Measurements from ENCODE around the gene NR4A3. TPM values are rescaled to one million over a fixed set of nuclear protein-coding genes. Genes with fewer than 3 reads are reported as not detected.
"Not testable (repeated sequence)": the region's sequence is repeated elsewhere in the genome, so short reads cannot be mapped to it uniquely, and the experiment has no call there.

Gene NR4A3
- total RNA-seq = 10 to 100 TPM in 1 of 2 donors, 1 to 10 TPM in 1; 7.8 to 19.2 TPM

- ATAC-seq (peak; percentile 18 to 36), DNase-seq (ENCODE audit: low spot score in 2 of 2) (peak; percentile 60 to 83)
- Mint-ChIP-seq H3K36me3 (peaks cover 7 to 28% of the 10 kb centered on the region in 2 donors), H3K27ac (peak within 1 kb of the TSS; percentile 95 to 99), H3K9me3 (no peaks in the 10 kb centered on the region)
These were observed at the start of gene NR4A3 for GRCh38 chr9:99821396-99822108. Gene NR4A3 (plus strand): TSS chr9:99821885. CDS start chr9:99828043, 6,158 bp downstream.

DNA sequence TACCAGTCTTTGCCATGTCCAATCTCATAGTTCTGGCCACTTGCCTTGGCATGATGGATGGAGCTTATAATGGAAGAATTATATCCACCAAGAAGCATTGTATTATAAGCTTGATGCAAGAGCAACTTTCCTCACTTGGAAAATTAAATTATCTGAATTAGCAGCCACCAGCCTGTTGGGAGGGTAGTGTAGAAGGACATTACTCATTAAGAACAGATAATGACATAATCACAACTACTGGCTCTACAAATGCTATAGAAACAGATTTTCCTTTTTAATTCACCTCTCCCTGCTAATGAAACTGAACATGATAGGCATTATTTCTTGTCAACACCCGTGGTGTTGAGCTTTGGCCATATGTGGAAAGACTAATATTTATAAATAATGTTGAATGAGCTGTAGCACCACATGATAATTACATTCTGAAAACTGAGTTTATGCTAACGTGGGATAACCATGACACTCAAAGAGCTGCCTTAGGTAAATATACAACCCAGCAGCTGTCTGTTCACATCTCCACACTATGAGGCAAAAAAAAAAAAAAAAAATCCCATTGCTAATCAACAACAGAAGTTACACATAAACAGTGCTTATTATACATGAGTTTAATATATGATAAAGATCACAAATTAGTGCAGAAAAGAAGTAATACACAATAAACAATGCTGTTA is 48.1 kb upstream of the NR4A3 start:
- DNase-seq (ENCODE audit: low spot score in 2 of 2) = no peak
- ATAC-seq = no peak
- H3K9me3 Mint-ChIP-seq = no peaks in the 10 kb centered on the region

DNA sequence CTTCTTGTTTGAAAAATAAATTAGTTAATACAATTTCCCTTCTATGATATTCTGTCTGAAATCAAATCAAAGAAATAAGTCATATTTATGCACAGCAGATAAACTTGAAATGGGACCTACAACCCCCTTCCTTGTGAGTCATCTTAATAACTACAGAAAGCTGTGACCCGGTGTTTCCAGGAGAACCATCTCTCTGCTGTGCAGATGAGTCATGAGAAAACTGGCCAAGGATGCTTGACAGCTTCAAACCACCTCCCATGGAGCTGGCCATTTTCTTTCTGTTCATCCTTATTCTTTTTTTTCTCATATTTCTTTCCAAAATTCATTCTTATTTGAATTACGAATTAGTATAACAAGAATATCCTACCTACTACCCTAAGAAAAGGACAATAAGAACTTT is 43.4 kb upstream of the NR4A3 start:
- H3K9me3 Mint-ChIP-seq = no peaks in the 10 kb centered on the region
- H3K27ac Mint-ChIP-seq = no peak overlapping the region
- no peaks in the 10 kb centered on the region for H3K36me3 Mint-ChIP-seq
- ATAC-seq = peak; percentile 76 to 95
- peak in 1 of 2 donors; percentile 17 for DNase-seq (ENCODE audit: low spot score in 2 of 2)

More for the DNA sequence above, 48.1 kb upstream of the NR4A3 start:
- Mint-ChIP-seq H3K36me3 (no peaks in the 10 kb centered on the region), H3K27ac (no peak overlapping the region)

DNA sequence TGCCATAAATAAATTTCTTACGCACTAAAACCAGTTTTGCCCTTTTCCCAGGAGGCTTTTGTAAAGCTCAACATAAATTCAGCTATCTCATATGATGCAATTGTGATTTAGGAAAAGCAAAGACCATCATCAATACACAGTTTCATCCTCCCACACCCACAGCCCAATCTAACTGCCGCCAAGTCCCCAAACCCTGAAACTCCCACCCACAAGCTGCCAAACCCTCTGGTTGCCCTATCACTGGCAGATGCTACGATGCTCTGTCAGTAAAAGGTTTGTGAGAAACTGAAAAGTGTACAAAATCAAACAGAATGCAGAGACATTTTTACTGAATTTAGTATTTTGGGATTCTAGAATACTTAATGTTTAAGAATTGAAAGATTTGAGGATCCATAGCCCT is 42.8 kb upstream of the NR4A3 start:
- Mint-ChIP-seq H3K9me3 (no peaks in the 10 kb centered on the region), H3K27ac (no peak overlapping the region), H3K36me3 (no peaks in the 10 kb centered on the region)
- ATAC-seq (no peak), DNase-seq (ENCODE audit: low spot score in 2 of 2) (no peak)

DNA sequence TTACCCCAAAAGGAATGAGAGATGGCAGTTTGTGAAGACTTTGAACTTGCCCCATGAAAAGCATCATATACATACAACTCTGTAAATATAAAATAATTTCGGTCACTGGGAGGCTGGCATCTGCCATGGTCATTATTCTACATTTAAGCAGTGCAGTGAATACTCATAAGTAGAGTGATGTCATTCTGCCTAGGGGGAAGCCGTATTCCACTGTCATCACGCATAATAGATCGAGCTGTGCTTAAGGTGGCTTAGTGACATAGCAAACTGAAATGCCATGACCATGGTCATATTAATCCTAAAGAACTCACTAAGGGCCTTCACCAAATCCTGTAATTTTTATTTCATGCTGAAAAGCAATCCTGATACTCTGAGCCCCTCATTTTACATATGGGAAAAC is 42.4 kb upstream of the NR4A3 start:
- Mint-ChIP-seq H3K36me3 (no peaks in the 10 kb centered on the region), H3K27ac (no peak overlapping the region), H3K9me3 (no peaks in the 10 kb centered on the region)
- ATAC-seq (peak in 1 of 2 donors; percentile 26), DNase-seq (ENCODE audit: low spot score in 2 of 2) (no peak)

DNA sequence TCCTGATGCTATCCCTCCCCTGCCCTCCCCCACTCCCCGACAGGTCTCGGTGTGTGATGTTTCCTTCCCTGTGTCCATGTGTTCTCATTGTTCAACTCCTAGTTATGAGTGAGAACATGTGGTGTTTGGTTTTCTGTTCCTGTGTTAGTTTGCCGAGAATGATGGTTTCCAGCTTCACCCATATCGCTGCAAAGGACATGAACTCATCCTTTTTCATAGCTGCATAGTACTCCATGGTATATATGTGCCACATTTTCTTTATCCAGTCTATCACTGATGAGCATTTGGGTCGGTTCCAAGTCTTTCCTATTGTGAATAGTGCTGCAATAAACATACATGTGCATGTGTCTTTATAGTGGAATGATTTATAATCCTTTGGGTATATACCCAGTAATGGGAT is 39.3 kb upstream of the NR4A3 start:
- not testable (repeated sequence) for H3K9me3 Mint-ChIP-seq; DNase-seq (ENCODE audit: low spot score in 2 of 2); H3K36me3 Mint-ChIP-seq; H3K27ac Mint-ChIP-seq; ATAC-seq

- DNase-seq (ENCODE audit: low spot score in 2 of 2) = no peak
- Mint-ChIP-seq H3K9me3 (no peaks in the 10 kb centered on the region), H3K36me3 (no peaks in the 10 kb centered on the region), H3K27ac (no peak overlapping the region)
- peak in 1 of 2 donors; percentile 54 for ATAC-seq
These were observed 38.5 kb upstream of the NR4A3 start for GRCh38 chr9:99782962-99783718.

GRCh38 chr9:99783799-99784198 is 37.9 kb upstream of the NR4A3 start:
- H3K36me3 Mint-ChIP-seq = no peaks in the 10 kb centered on the region
- DNase-seq (ENCODE audit: low spot score in 2 of 2) = no peak
- no peak for ATAC-seq
- H3K27ac Mint-ChIP-seq = no peak overlapping the region
- H3K9me3 Mint-ChIP-seq = no peaks in the 10 kb centered on the region

DNA sequence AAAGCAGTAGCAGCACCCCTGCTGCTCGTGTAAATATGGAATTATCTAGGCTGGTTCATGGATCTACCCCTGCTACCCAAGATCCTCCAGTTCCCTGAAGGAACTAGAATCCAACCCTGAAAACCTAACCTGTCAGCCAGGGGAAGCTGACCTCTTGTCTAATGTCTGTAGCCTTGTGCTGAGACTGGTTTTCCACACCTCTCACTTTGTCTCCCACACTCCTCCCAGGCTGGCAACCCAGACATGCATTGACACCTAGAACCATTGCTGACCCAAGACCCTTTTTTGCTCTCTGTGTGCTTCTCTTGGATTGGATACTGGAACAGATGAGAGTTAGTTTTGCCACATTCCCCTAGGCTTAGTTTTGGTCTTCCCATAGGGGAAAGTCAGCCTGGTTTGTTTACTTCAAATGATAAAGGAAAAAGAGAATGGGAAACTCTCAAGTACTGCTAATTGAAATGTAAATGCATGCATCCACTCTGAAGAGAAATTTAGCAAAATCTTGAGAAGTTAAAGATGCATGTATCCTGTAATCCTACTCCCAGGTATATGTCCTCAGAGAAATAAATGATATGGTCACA is 36.6 kb upstream of the NR4A3 start:
- no peak for DNase-seq (ENCODE audit: low spot score in 2 of 2)
- Mint-ChIP-seq H3K9me3 (no peaks in the 10 kb centered on the region), H3K36me3 (no peaks in the 10 kb centered on the region), H3K27ac (no peak overlapping the region)
- no peak for ATAC-seq

- Mint-ChIP-seq H3K36me3 (no peaks in the 10 kb centered on the region), H3K27ac (no peak overlapping the region), H3K9me3 (no peaks in the 10 kb centered on the region)
- ATAC-seq (no peak), DNase-seq (ENCODE audit: low spot score in 2 of 2) (no peak)
These were observed 34.1 kb upstream of the NR4A3 start for GRCh38 chr9:99787556-99787955.

- Mint-ChIP-seq H3K27ac (no peak overlapping the region), H3K9me3 (no peaks in the 10 kb centered on the region), H3K36me3 (no peaks in the 10 kb centered on the region)
- no peak for DNase-seq (ENCODE audit: low spot score in 2 of 2)
- no peak for ATAC-seq
These were observed 28.2 kb upstream of the NR4A3 start for GRCh38 chr9:99793528-99793927.

DNA sequence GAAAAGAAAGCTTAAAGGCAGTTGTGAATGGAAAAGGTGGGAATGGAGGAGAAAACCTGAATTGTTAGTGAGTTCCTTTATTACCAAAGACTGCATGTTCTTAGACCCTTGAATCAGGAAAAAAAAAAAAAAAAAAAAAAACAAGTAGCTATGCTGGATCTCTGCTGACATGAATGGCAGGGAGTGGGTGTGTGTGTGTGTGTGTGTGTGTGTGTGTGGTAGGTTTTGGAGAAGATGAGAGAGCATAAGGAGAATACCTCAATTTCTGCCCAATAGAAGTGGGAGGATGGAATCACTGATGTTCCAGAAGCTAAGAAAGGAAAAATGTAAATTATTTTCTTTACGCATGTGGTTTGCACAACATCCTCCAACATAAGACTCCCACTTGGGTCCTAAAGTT is 25.5 kb upstream of the NR4A3 start:
- no peak for DNase-seq (ENCODE audit: low spot score in 2 of 2)
- Mint-ChIP-seq H3K27ac (no peak overlapping the region), H3K9me3 (no peaks in the 10 kb centered on the region), H3K36me3 (no peaks in the 10 kb centered on the region)
- ATAC-seq = no peak

DNA sequence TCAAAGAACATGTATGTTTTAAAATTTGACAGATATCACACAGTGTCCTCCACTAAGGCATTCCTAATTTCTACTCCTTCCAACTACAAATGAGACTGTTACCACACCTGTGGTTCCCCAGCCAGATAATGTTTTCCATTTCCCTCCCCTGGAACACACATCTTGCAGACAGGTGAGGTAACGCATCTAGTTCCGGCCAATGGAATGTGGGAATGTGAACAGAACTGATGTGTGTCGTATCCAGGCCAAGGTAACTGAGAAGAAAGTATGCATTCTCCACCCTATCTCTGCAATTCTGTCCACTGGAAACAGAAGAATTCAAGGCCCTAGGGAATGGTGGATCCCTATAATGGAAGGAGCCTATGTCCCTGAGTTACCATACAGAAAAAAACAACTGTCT is 19.9 kb upstream of the NR4A3 start:
- Mint-ChIP-seq H3K27ac (no peak overlapping the region), H3K9me3 (no peaks in the 10 kb centered on the region), H3K36me3 (no peaks in the 10 kb centered on the region)
- ATAC-seq (no peak), DNase-seq (ENCODE audit: low spot score in 2 of 2) (no peak)

GRCh38 chr9:99803694-99804093 is 18.0 kb upstream of the NR4A3 start:
- no peak for DNase-seq (ENCODE audit: low spot score in 2 of 2)
- Mint-ChIP-seq H3K9me3 (no peaks in the 10 kb centered on the region), H3K27ac (no peak overlapping the region), H3K36me3 (no peaks in the 10 kb centered on the region)
- no peak for ATAC-seq

- no peak for ATAC-seq
- no peaks in the 10 kb centered on the region for H3K36me3 Mint-ChIP-seq
- H3K27ac Mint-ChIP-seq = no peak overlapping the region
- H3K9me3 Mint-ChIP-seq = no peaks in the 10 kb centered on the region
- peak in 1 of 2 donors; percentile 69 for DNase-seq (ENCODE audit: low spot score in 2 of 2)
These were observed 14.3 kb upstream of the NR4A3 start for GRCh38 chr9:99807276-99807852.

- no peaks in the 10 kb centered on the region for H3K36me3 Mint-ChIP-seq
- no peak overlapping the region for H3K27ac Mint-ChIP-seq
These were observed 13.7 kb upstream of the NR4A3 start for GRCh38 chr9:99807956-99808355.

GRCh38 chr9:99808454-99808853 is 13.2 kb upstream of the NR4A3 start:
- Mint-ChIP-seq H3K27ac (no peak overlapping the region), H3K36me3 (no peaks in the 10 kb centered on the region), H3K9me3 (no peaks in the 10 kb centered on the region)
- DNase-seq (ENCODE audit: low spot score in 2 of 2) (no peak), ATAC-seq (no peak)

More at GRCh38 chr9:99807956-99808355, 13.7 kb upstream of the NR4A3 start:
- H3K9me3 Mint-ChIP-seq = no peaks in the 10 kb centered on the region
- DNase-seq (ENCODE audit: low spot score in 2 of 2) (no peak), ATAC-seq (no peak)

All from activated naive CD4-positive, alpha-beta T cell treated with anti-CD3 and anti-CD28 coated beads, Interleukin-2, amount 50 U/mL, for 72 hours (primary cell).